SU-DHL-6 (cell line): ENCODE data around the gene HOXB7.

Experiments
- H2AFZ ChIP-seq: fragments of 200-600 bp; sonication (generic); 2 replicates; pipeline ENCODE4 v1.6.1; 2014; ENCODE audit warnings: low read depth, mild to moderate bottlenecking, moderate library complexity, mixed read lengths, antibody characterized with exemption, low read length; ENCODE audit not compliant: severe bottlenecking
- H3F3A ChIP-seq: fragments of 200-600 bp; shearing (Covaris generic); 2 replicates; pipeline ENCODE4 v1.6.0; 2016; ENCODE audit warnings: antibody characterized with exemption, mild to moderate bottlenecking; ENCODE audit not compliant: insufficient read depth
- H3K27ac ChIP-seq: fragments of 200-600 bp; sonication (generic); 2 replicates; pipeline ENCODE4 v1.5.1; 2016; ENCODE audit warnings: low read depth, mild to moderate bottlenecking, low read length, moderate library complexity, mixed read lengths
- H3K27me3 ChIP-seq: fragments of 200-600 bp; sonication (generic), shearing (Covaris generic); 2 replicates; pipeline ENCODE4 v1.6.0; 2014; ENCODE audit warnings: mild to moderate bottlenecking, low read length
- H3K36me3 ChIP-seq: fragments of 200-600 bp; sonication (generic); 2 replicates; pipeline ENCODE4 v1.6.1; 2014; ENCODE audit warnings: mild to moderate bottlenecking, low read length, mixed read lengths
- H3K4me2 ChIP-seq: fragments of 300-600, 200-600 bp; shearing (Covaris generic), sonication (generic); 2 replicates; pipeline ENCODE4 v1.6.0; 2014; ENCODE audit warnings: low read length, low read depth, mild to moderate bottlenecking; ENCODE audit not compliant: poor library complexity, severe bottlenecking
- H3K4me3 ChIP-seq: fragments of 200-600 bp; sonication (generic); 2 replicates; pipeline ENCODE4 v1.5.1; 2014; ENCODE audit warnings: antibody characterized with exemption, low read length, mild to moderate bottlenecking, mixed read lengths; ENCODE audit not compliant: insufficient read depth, poor library complexity, severe bottlenecking
- H3K79me2 ChIP-seq: fragments of 200-600 bp; sonication (generic); 2 replicates; pipeline ENCODE4 v1.6.1; 2014; ENCODE audit warnings: mild to moderate bottlenecking, low read length, moderate library complexity; ENCODE audit not compliant: insufficient read depth
- H3K9ac ChIP-seq: fragments of 200-600 bp; sonication (generic); 2 replicates; pipeline ENCODE4 v1.7.0; 2014; ENCODE audit warnings: mild to moderate bottlenecking, low read length
- H3K9me2 ChIP-seq: fragments of 200-600 bp; sonication (generic); replicated peaks from 2 replicates; pipeline ENCODE4 v1.6.1; 2014; ENCODE audit warnings: low read length; ENCODE audit not compliant: insufficient read depth
- H3K9me3 ChIP-seq: fragments of 200-600 bp; sonication (generic); 2 replicates; pipeline ENCODE4 v1.6.1; 2014; ENCODE audit warnings: low read length, mixed read lengths; ENCODE audit not compliant: insufficient read depth
- H4K20me1 ChIP-seq: fragments of 200-600 bp; sonication (generic); 2 replicates; pipeline ENCODE4 v1.6.1; 2014; ENCODE audit warnings: low read depth, mild to moderate bottlenecking, antibody characterized with exemption, low read length, moderate library complexity, mixed read lengths
- CTCF ChIP-seq: fragments of 200-600 bp; sonication (generic); IDR thresholded peaks from one replicate; pipeline ENCODE4 v1.5.1; 2017; ENCODE audit warnings: antibody characterized with exemption, mild to moderate bottlenecking, low read length, moderate library complexity; ENCODE audit not compliant: insufficient read depth, poor library complexity, severe bottlenecking
- EZH2phosphoT487 ChIP-seq: fragments of 200-600 bp; sonication (generic), shearing (Covaris generic); conservative IDR thresholded peaks from 2 replicates; pipeline ENCODE4 v1.6.1; 2018; ENCODE audit warnings: mild to moderate bottlenecking, antibody characterized with exemption, low read length, moderate library complexity, mixed read lengths

Gene HOXB7

GRCh38 chr17:48558831-48559121 lies 52.0 kb downstream of the HOXB7 start:
- Histone ChIP-seq H3F3A (no peaks in the 10 kb centered on the region), H3K4me3 (no peak overlapping the region), H3K27me3 (no peaks in the 10 kb centered on the region), H4K20me1 (no peaks in the 10 kb centered on the region), H3K9ac (no peak overlapping the region), H3K4me2 (no peak overlapping the region), H3K36me3 (no peaks in the 10 kb centered on the region), H3K27ac (no peak overlapping the region), H3K9me2 (no peaks in the 10 kb centered on the region), H2AFZ (no peak overlapping the region), H3K79me2 (no peaks in the 10 kb centered on the region), H3K9me3 (no peaks in the 10 kb centered on the region)
- no peak for TF ChIP-seq EZH2phosphoT487
- TF ChIP-seq CTCF, result no peak

- H3K36me3 ChIP-seq, result no peaks in the 10 kb centered on the region
Observed at GRCh38 chr17:48558057-48558830, 52.6 kb downstream of the HOXB7 start.

More at GRCh38 chr17:48558057-48558830, 52.6 kb downstream of the HOXB7 start:
- no peak for TF ChIP-seq CTCF
- TF ChIP-seq EZH2phosphoT487, result no peak
- Histone ChIP-seq H3K4me3 (no peak overlapping the region), H3K9me2 (no peaks in the 10 kb centered on the region), H3F3A (no peaks in the 10 kb centered on the region), H3K9ac (no peak overlapping the region), H3K4me2 (no peak overlapping the region), H3K27me3 (no peaks in the 10 kb centered on the region), H4K20me1 (no peaks in the 10 kb centered on the region), H3K9me3 (no peaks in the 10 kb centered on the region), H3K79me2 (no peaks in the 10 kb centered on the region), H3K27ac (no peak overlapping the region), H2AFZ (no peak overlapping the region)
